GM21717 (cell line): Measurements from ENCODE around the gene GPR107.

Source experiments
- ATAC-seq: cut with Tn5 transposase; IDR thresholded peaks from one replicate; pipeline ENCODE4 v1.9.1; 2021; ENCODE audit warnings: mild to moderate bottlenecking, moderate library complexity; ENCODE audit not compliant: unreplicated experiment

The GPR107 gene

GRCh38 chr9:130128733-130129431 lies 75.2 kb downstream of the GPR107 start:
- ATAC-seq, result peak; percentile 69

DNA sequence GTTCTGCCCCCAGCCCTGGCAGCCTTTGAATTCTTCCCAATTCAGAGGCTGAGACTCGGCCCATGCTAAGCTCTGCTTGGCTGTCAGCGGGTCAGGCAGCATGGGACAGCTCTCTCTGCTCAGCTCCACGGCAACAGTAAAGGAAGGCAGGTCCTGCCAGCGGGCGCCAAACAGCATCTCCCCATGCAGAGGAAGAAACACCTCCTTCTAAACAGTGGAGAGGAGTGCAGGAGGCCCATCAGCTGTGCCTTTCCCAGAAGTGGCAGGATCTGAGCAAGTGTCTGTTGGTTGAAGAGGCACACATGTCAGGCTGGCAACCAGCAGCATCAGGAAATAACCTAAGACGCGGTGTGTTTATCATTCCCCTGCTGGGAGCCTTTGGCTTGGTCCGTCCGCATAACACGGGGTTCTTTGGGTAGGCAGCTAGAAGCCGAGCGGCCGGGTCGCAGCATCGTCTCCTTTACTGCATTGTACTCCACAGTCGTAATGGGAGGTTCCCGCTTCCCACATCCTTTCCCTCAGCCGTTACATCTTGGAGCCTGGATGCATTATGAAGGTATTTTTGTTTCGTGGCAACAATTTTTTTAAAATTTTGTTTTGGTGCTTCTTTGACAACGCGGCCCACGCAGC lies 75.8 kb downstream of the GPR107 start:
- peak; percentile 15 for ATAC-seq

- ATAC-seq, result no peak
Measured at GRCh38 chr9:130132746-130133145, 79.0 kb downstream of the GPR107 start.

DNA sequence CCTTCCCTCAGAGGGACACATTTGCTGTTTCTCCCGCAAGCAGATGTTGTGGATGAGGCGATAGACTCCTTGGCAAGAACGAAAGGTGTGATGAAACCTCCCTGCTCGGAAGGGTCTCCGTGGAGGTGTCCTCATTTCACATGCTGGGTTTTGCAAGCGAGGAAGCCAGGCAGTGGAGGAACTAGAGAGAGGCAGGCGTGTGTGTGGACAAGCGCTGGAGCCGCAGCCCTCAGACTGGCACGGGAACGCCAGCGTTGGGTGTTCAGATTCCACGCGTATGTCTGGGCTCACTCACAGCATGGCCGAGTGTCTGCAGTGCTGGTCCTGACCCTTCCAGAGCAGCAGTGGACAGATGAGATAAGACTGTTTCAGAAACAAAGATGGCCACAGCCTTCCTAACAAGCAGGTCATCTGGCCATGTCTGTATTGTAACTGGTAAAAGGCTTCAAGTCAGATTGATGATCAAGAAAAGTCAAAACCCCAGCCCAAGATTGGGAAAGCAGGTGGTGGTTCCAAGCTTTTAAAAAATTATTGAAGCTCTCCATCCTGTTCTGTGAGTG lies 83.5 kb downstream of the GPR107 start:
- no peak for ATAC-seq

GRCh38 chr9:130137641-130138081 lies 84.0 kb downstream of the GPR107 start:
- no peak for ATAC-seq

DNA sequence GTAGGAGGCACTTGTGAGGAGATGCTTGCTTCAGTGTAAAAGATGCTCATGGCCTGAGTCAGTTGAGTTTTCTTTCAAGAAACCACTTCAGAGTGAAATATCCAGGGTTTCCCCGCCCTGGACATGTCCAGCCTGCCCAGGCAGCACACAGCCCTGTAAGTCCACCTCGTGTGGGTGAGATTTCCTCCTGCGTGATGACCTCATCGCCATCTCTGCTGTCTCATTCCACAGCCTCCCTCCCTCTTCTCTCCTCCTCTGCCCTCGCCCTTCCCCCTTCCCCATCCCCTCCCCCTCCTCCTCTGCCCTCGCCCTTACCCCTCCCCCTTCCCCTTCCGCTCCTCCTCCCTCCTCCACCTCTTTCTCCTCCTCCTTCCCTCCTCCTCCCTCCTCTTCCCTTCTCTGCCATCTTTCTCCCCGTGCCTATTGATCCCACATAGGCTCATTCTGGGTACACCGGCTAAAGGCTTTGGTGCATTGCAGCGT lies 84.5 kb downstream of the GPR107 start:
- ATAC-seq, result no peak

DNA sequence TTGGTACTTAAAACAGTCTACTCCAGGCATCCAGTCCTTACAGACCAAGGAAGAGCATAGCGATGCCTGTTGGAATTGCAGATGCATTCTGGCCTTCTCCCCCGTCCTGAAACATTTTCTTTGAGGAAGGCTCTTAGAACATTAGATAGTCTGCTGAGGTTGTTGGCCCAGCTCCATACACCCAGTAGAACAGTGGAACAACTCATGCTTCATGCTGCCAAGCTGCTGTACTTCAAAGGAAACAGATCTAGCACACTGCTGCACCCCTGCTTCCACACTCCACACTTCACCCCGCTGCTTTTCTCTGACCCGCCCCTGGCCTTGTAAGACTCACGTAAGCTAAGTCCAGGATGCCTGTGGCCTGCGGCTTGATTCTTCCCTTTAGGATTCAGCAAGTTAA lies 85.1 kb downstream of the GPR107 start:
- no peak for ATAC-seq

DNA sequence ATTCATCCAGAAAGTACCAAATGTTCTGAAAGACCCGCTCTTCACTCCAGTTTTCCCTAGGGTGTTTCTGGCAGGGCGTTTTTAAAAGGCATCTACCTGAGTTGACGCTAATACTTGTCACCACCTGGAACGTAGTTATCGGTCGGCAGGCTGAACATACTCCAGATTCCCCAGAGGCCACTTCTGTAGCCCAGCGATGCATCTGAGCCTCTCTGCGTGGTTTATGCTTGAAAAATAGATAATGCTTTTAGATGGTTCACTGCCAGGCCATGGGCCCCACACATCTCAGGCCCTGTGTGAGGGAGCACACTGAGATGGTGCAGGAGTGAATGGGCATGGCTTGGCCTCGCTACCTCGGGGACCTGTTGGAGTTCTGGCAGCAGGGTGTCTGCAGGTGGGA lies 85.5 kb downstream of the GPR107 start:
- ATAC-seq, result no peak

GRCh38 chr9:130140706-130141105 lies 87.0 kb downstream of the GPR107 start:
- no peak for ATAC-seq

- ATAC-seq, result no peak
Measured at GRCh38 chr9:130142056-130142455, 88.3 kb downstream of the GPR107 start.

DNA sequence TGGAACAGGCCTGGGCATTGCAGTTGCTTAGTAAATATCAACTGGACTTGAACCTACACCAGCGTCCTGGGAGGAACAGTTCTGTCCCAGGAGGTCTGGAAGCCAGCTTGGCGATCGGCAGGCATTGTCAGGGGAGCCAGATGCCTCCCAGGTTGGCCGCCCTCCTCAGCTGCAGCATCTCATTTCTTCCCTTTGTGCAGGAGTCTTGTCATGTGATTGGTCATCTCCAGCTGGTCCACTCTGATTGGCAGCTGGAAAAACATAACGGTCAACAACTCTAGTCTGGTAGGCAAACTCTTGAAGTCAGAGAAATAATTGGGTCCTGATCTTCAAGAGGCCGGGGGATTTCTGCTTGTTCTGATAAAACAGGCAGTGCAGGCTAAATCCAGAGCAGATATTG lies 88.9 kb downstream of the GPR107 start:
- no peak for ATAC-seq

GRCh38 chr9:130143279-130143893 lies 89.7 kb downstream of the GPR107 start:
- no peak for ATAC-seq

GRCh38 chr9:130143958-130144366 lies 90.3 kb downstream of the GPR107 start:
- no peak for ATAC-seq

- ATAC-seq, result no peak
Measured at GRCh38 chr9:130144703-130145102, 91.0 kb downstream of the GPR107 start.

GRCh38 chr9:130145658-130146057 lies 92.0 kb downstream of the GPR107 start:
- no peak for ATAC-seq

- no peak for ATAC-seq
Measured at GRCh38 chr9:130147198-130147597, 93.5 kb downstream of the GPR107 start.

DNA sequence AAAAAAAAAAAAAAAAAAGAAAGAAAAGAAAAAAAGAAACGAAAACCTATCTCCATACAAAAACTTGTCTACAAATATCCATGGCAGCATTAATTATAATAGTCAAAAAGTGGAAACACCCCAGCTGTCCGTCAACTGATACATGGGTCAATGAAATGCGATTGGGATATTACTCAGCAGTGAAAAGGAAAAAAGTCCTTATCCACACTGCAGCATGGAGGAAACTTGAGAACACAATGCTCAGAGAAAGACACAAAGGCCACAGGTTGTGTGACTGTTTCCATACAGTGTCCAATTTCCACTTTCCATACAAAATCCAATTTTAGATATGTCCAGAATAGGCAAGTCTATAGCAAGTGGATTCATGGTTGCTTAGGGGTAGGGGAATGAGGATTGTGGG lies 94.2 kb downstream of the GPR107 start:
- ATAC-seq, result no peak

- ATAC-seq, result no peak
Measured at GRCh38 chr9:130149031-130149430, 95.3 kb downstream of the GPR107 start.

GRCh38 chr9:130149654-130150286 lies 96.1 kb downstream of the GPR107 start:
- no peak for ATAC-seq

DNA sequence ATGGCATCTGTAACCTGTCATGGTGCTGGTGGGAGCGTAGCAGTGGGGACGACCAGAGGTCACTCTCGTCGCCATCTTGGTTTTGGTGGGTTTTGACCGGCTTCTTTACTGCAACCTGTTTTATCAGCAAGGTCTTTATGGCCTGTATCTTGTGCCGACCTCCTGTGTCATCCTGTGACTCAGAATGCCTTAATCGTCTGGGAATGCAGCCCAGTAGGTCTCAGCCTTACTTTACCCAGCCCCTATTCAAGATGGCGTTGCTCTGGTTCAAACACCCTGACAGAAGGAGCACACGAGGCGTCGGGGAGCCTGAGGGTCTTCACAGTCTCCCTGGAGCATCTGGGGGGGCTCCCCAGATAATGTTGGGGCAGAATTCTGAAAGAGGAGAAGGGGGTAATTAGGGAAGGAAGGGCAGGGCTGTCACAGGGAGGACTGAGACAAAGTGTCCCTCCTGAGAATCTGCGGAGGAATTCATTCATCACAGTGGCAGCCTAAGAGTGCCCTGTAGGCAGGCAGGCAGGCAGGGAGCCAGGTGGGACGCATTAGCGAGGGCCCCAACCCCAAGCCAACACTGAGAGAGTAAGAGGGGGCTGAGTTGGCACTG lies 97.2 kb downstream of the GPR107 start:
- ATAC-seq, result no peak

DNA sequence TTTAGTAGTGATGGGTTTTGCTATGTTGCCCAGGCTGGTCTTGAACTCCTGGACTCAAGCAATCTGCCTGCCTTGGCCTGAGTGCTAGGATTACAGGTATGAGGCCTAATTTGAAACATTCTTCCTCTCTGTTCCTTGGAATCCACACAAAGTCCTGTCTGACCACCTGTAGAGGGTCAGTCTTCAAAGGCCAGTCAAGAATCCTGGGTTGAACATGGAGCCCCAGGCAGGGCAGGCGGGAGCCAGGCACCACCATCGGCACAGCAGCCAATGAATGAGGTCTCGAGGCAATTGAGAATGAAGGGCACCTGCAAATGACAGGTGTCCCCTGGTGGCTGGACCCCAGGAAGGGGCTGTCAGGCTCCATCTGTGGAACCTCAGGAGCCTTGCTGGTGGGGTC lies 101.1 kb downstream of the GPR107 start:
- ATAC-seq, result no peak
